Measurements from ENCODE around the gene JARID2. TPM values are rescaled to one million over a fixed set of nuclear protein-coding genes. Genes with fewer than 3 reads are reported as not detected.
A peak's percentile ranks its signal among the peaks of the same experiment; 100 is the strongest.

JARID2 gene
- total and polyA plus RNA-seq, 7 donors: 1.8 to 7.8 (median 6.1) TPM

DNA sequence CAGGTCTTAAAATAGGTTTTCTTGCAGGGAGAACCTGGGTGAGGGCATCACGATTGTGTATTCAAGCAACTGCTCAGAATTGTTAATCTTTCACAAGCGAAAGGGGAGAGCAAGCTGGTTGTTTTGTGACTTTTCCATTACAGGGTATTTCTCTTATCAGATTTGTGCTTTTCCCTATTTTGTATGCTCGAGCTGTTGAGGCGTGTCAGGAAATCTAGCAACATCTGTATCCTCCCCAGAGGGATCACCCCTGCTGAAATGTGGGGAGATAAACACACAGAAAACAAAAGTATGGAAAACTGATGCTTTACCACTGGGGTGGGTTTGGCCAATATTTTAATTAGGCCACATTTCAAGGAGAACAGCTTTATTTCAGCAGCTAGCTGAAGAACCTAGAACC is 230.0 kb downstream of the JARID2 start:
- H3K36me3 ChIP-seq: peaks cover 0 to 4% (median 0%) of the 10 kb centered on the region in 4 donors
- 75 to 88% methylated on average over 4 of the region's 4 CpGs for WGBS, 2 donors
- H3K27me3 ChIP-seq: no peaks in the 10 kb centered on the region
- no peak overlapping the region for H3K4me3 ChIP-seq
- DNase-seq: no peak
- peak overlapping the region; percentile 11 to 51 (median 32) for H3K27ac ChIP-seq
- H3K4me1 ChIP-seq: peaks cover 0 to 49% (median 25%) of the 10 kb centered on the region in 4 donors
- no peaks in the 10 kb centered on the region for H3K9me3 ChIP-seq
- TF ChIP-seq POLR2AphosphoS5 (IDR thresholded peaks at IDR 0.05): no peak
- no peak for TF ChIP-seq EP300 (IDR thresholded peaks at IDR 0.05)
- no peak for TF ChIP-seq POLR2A (IDR thresholded peaks at IDR 0.05)
- intact Hi-C loops (cut with DNase I): no loop called here

DNA sequence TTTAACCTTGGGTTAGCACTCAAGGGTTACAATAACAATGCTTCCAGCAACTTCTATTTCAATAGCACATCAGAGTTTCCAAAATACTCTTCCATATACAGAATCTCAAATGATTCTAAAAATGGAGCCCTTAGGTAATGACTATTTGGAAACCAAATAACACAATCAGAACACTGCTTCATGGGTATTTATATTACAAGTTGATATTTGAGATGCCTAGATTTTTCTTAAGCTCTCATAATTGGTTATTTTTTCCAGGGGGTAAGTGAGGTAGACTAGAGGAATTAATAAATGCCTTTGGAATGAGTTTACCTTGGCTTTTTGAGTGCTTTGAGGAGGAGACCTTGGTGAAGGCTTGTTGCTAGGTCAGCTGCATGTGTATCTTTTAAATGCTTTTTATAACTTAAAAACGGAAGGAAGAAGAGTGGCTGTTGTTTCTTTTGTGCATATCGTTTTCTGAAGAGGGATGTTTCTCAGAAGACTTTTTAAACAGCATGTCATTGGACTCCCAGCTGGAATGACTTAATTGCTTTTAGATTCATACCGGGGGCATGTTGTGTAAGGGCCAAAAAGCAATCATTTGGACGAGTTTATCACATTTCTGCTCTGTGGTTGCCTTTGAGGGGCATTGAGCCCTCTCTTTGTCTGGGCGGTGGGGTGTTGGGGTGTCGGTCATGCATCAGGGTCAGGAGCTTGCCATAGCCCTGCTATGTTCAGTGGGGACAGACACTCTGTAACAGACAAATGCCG is 230.9 kb downstream of the JARID2 start:
- intact Hi-C loops (cut with DNase I): no loop called here
- H3K27me3 ChIP-seq: no peaks in the 10 kb centered on the region
- peaks cover 0 to 4% (median 0%) of the 10 kb centered on the region in 4 donors for H3K36me3 ChIP-seq
- H3K9me3 ChIP-seq: no peaks in the 10 kb centered on the region
- WGBS, 2 donors: 60 to 86% methylated on average over 7 of the region's 7 CpGs
- TF ChIP-seq POLR2AphosphoS5 (IDR thresholded peaks at IDR 0.05): no peak
- TF ChIP-seq EP300 (IDR thresholded peaks at IDR 0.05): no peak
- no peak for TF ChIP-seq POLR2A (IDR thresholded peaks at IDR 0.05)
- no peak for TF ChIP-seq CTCF (IDR thresholded peaks at IDR 0.05)
- peaks cover 0 to 49% (median 25%) of the 10 kb centered on the region in 4 donors for H3K4me1 ChIP-seq
- no peak for DNase-seq
- H3K4me3 ChIP-seq: no peak overlapping the region
- H3K27ac ChIP-seq: peak overlapping the region; percentile 11 to 51 (median 32)

GRCh38 chr6:15477746-15478145 is 231.9 kb downstream of the JARID2 start:
- no peak for TF ChIP-seq POLR2AphosphoS5 (IDR thresholded peaks at IDR 0.05)
- no peak for TF ChIP-seq EP300 (IDR thresholded peaks at IDR 0.05)
- no peak for TF ChIP-seq CTCF (IDR thresholded peaks at IDR 0.05)
- no peak for TF ChIP-seq POLR2A (IDR thresholded peaks at IDR 0.05)
- H3K27ac ChIP-seq: no peak overlapping the region

DNA sequence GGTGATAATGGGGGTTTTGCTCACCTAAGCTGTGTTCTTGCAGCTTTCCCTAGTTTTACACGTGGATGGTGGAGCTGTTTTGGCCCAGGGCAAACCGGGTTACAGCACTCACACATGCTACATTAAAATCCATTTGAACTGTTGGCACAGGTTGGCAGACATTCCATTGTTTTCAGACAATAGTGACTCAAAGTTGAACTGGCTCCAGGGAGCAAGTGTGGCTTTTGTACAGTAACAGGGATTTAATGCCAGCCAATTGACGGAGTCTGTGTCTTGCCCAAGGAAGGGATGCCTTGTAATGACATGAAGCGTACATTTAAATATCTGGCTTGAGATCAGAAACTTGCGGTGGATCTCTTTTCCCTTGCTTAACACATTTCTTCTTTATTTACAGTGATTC is 233.9 kb downstream of the JARID2 start:
- intact Hi-C loops (cut with DNase I): no loop called here
- Histone ChIP-seq H3K9me3 (no peaks in the 10 kb centered on the region), H3K27ac (no peak overlapping the region), H3K27me3 (no peaks in the 10 kb centered on the region), H3K36me3 (peaks cover 0 to 4% (median 0%) of the 10 kb centered on the region in 4 donors), H3K4me1 (peaks cover 0 to 42% (median 22%) of the 10 kb centered on the region in 4 donors), H3K4me3 (no peak overlapping the region)
- DNase-seq: no peak
- WGBS, 2 donors: 81 to 88% methylated on average over 5 of the region's 5 CpGs
- TF ChIP-seq POLR2AphosphoS5 (IDR thresholded peaks at IDR 0.05) (no peak), CTCF (IDR thresholded peaks at IDR 0.05) (no peak), EP300 (IDR thresholded peaks at IDR 0.05) (no peak), POLR2A (IDR thresholded peaks at IDR 0.05) (no peak)

More at GRCh38 chr6:15477746-15478145, 231.9 kb downstream of the JARID2 start:
- Histone ChIP-seq H3K36me3 (peaks cover 0 to 4% (median 0%) of the 10 kb centered on the region in 4 donors), H3K27me3 (no peaks in the 10 kb centered on the region), H3K9me3 (no peaks in the 10 kb centered on the region), H3K4me1 (peaks cover 0 to 49% (median 25%) of the 10 kb centered on the region in 4 donors), H3K4me3 (no peak overlapping the region)
- no peak for DNase-seq
- intact Hi-C loops (cut with DNase I): no loop called here
- 56 to 84% methylated on average over 5 of the region's 5 CpGs for WGBS, 2 donors

- 76 to 90% methylated on average over 7 of the region's 7 CpGs for WGBS, 2 donors
- Histone ChIP-seq H3K9me3 (no peaks in the 10 kb centered on the region), H3K27ac (no peak overlapping the region), H3K4me1 (peaks cover 0 to 42% (median 22%) of the 10 kb centered on the region in 4 donors), H3K27me3 (no peaks in the 10 kb centered on the region), H3K36me3 (no peaks in the 10 kb centered on the region), H3K4me3 (no peak overlapping the region)
- DNase-seq: no peak
- intact Hi-C loops (cut with DNase I): no loop called here
- TF ChIP-seq CTCF (IDR thresholded peaks at IDR 0.05) (no peak), EP300 (IDR thresholded peaks at IDR 0.05) (no peak), POLR2AphosphoS5 (IDR thresholded peaks at IDR 0.05) (no peak), POLR2A (IDR thresholded peaks at IDR 0.05) (no peak)
Measured at GRCh38 chr6:15480525-15480924, 234.7 kb downstream of the JARID2 start.

All from sigmoid colon (tissue), 7 donors.